HepG2 (cell line): ENCODE measurements around the gene WNT5B. TPM values are rescaled to one million over a fixed set of nuclear protein-coding genes. Genes with fewer than 3 reads are reported as not detected.
A peak's percentile ranks its signal among the peaks of the same experiment; 100 is the strongest.

Source experiments
- HMGA1 ChIP-seq: sonication (generic); formaldehyde crosslinking; conservative IDR thresholded peaks from 2 replicates; pipeline ENCODE4 v1.4.0; 2020; ENCODE audit warnings: missing genetic modification reagents
- PAX8 ChIP-seq: sonication (generic); formaldehyde crosslinking; IDR thresholded peaks from 2 replicates; pipeline ENCODE4 v1.8.0; 2022; ENCODE audit warnings: mild to moderate bottlenecking, missing genetic modification reagents, borderline replicate concordance
- SMAD9 ChIP-seq: sonication (generic); formaldehyde crosslinking; IDR thresholded peaks from 2 replicates; pipeline ENCODE4 v1.5.1; 2020; ENCODE audit warnings: mild to moderate bottlenecking, missing genetic modification reagents
- WIZ ChIP-seq: sonication (generic); formaldehyde crosslinking; IDR thresholded peaks from 2 replicates; pipeline ENCODE4 v1.5.1; 2020; ENCODE audit warnings: mild to moderate bottlenecking, missing genetic modification reagents
- ZEB1 ChIP-seq: IDR thresholded peaks from 2 replicates; pipeline ENCODE4 v1.6.1; 2012; ENCODE audit warnings: mild to moderate bottlenecking, low read depth, inconsistent platforms; ENCODE audit not compliant: insufficient replicate concordance
- ZNF776 ChIP-seq: sonication (generic); formaldehyde crosslinking; IDR thresholded peaks from 2 replicates; pipeline ENCODE4 v1.4.0; 2020; ENCODE audit warnings: mild to moderate bottlenecking, missing genetic modification reagents
- ZNF883 ChIP-seq: sonication (generic); formaldehyde crosslinking; IDR thresholded peaks from 2 replicates; pipeline ENCODE4 v1.5.1; 2020; ENCODE audit warnings: mild to moderate bottlenecking, missing genetic modification reagents; ENCODE audit errors: not compliant biosample characterization
- polyA plus RNA-seq, 8 experiments: library from polyadenylated mRNA; depleted of rRNA in 3 of 8; stranded (reverse) in 7 of 8; unstranded in 1 of 8; fragments of >200 nt; fragmentation: Illumina TruSeq in 4 of 8; extraction: Trizol in 4 of 8; gene quantifications; 2 replicates each; pipeline versions ENCODE4 v1.2.1 to v1.2.3, GENCODE V29; 2011 to 2016; ENCODE audit warnings: low read depth in 4 of 8, missing spikeins in 1 of 8, mixed read lengths in 1 of 8; ENCODE audit not compliant: insufficient read depth in 1 of 8
- total RNA-seq, 5 experiments: library from RNA; depleted of rRNA; stranded (reverse); fragments of >200 nt; fragmentation: Illumina TruSeq; extraction: Trizol; gene quantifications; 2 replicates each; pipeline ENCODE4 v1.2.3, GENCODE V29; 2016; ENCODE audit warnings: low read depth in 1 of 5
- TF ChIP-seq, protein P1 (sequence below): sonication (generic); formaldehyde crosslinking; IDR thresholded peaks from 2 replicates; pipeline ENCODE4 v1.4.0; 2020; ENCODE audit warnings: missing genetic modification reagents
- TF ChIP-seq, protein P2 (sequence below): sonication (generic); formaldehyde crosslinking; IDR thresholded peaks from 2 replicates; pipeline ENCODE4 v1.4.0; 2020; ENCODE audit warnings: mild to moderate bottlenecking, missing genetic modification reagents
- TF ChIP-seq, protein P3 (sequence below): IDR thresholded peaks from 2 replicates; pipeline ENCODE4 v1.6.1; 2016; ENCODE audit warnings: mild to moderate bottlenecking
- TF ChIP-seq, protein P4 (sequence below): sonication (generic); formaldehyde crosslinking; IDR thresholded peaks from 2 replicates; pipeline ENCODE4 v1.9.0; 2022; ENCODE audit warnings: missing genetic modification reagents, mild to moderate bottlenecking, borderline replicate concordance
- TF ChIP-seq, protein P5 (sequence below): sonication (generic); formaldehyde crosslinking; IDR thresholded peaks from 2 replicates; pipeline ENCODE4 v1.4.0; 2020; ENCODE audit warnings: missing genetic modification reagents
- TF ChIP-seq, protein P6 (sequence below): IDR thresholded peaks from 2 replicates; pipeline ENCODE4 v1.6.1; 2016; ENCODE audit warnings: missing biosample characterization, missing genetic modification reagents, low read depth
- TF ChIP-seq, protein P7 (sequence below): sonication (generic); formaldehyde crosslinking; IDR thresholded peaks from 2 replicates; pipeline ENCODE4 v1.8.1; 2023; ENCODE audit warnings: mild to moderate bottlenecking, missing genetic modification reagents

The WNT5B gene
- total and polyA plus RNA-seq, 2 of the 13 experiments (the other 11 are each of a cell fraction or from before 2014, with no cell fraction given): 0.04 TPM; not detected in 1

DNA sequence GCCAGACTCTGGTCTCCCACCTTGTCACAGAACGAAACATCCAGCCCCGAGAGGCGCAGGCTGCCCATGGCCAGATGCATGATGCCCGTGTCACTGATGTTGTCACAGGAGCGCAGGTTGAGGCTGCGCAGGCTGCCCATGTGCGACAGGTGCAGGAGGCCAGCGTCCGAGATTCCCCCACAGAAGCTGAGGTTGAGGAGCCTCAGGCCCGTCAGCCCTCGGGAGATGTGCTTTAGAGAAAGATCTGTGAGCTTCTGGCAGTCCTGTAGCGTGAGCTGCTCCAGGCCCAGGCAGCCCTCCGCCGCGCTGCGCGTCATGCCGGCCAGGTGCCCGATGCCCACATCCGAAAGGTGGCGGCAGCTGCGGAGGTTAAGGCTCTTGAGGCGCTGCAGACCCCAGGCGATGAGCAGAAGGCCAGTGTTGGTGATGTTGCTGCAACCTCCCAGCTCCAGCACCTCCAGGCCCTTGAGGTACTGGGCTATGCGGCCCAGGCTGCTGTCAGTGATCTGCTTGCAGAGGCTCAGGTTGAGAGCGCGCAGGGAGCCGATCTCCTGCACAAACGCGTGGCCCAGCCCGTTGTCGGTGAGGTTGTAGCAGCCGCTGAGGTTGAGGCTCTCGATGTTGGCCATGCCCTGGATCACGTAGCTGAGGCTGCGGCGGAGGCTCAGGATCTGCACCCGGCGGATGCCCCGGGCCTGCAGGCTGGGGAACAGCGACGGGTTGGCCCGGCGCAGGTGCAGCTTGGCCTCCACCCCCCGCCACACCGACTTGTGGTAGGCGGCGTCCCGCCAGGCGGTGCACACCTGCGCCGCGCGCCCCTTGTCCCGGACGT lies 35.6 kb upstream of the WNT5B start (continued):
- TF ChIP-seq, protein P1, sequence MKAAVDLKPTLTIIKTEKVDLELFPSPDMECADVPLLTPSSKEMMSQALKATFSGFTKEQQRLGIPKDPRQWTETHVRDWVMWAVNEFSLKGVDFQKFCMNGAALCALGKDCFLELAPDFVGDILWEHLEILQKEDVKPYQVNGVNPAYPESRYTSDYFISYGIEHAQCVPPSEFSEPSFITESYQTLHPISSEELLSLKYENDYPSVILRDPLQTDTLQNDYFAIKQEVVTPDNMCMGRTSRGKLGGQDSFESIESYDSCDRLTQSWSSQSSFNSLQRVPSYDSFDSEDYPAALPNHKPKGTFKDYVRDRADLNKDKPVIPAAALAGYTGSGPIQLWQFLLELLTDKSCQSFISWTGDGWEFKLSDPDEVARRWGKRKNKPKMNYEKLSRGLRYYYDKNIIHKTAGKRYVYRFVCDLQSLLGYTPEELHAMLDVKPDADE: no peak
- TF ChIP-seq ZNF776 (peak; percentile 52; the same call in 1 of the 2 replicates), SMAD9 (CRISPR knock-in tag) (no peak), HMGA1 (no peak), PAX8 (CRISPR knock-in tag) (0 out of 2 replicates have a peak, but pooled peaks have one; percentile 24), WIZ (CRISPR knock-in tag) (no peak), ZNF883 (CRISPR knock-in tag) (peak; percentile 57), ZEB1 (peak; percentile 78)
- TF ChIP-seq, protein P2, sequence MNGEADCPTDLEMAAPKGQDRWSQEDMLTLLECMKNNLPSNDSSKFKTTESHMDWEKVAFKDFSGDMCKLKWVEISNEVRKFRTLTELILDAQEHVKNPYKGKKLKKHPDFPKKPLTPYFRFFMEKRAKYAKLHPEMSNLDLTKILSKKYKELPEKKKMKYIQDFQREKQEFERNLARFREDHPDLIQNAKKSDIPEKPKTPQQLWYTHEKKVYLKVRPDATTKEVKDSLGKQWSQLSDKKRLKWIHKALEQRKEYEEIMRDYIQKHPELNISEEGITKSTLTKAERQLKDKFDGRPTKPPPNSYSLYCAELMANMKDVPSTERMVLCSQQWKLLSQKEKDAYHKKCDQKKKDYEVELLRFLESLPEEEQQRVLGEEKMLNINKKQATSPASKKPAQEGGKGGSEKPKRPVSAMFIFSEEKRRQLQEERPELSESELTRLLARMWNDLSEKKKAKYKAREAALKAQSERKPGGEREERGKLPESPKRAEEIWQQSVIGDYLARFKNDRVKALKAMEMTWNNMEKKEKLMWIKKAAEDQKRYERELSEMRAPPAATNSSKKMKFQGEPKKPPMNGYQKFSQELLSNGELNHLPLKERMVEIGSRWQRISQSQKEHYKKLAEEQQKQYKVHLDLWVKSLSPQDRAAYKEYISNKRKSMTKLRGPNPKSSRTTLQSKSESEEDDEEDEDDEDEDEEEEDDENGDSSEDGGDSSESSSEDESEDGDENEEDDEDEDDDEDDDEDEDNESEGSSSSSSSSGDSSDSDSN (CRISPR knock-in tag): peak; percentile 90
- TF ChIP-seq, protein P3, sequence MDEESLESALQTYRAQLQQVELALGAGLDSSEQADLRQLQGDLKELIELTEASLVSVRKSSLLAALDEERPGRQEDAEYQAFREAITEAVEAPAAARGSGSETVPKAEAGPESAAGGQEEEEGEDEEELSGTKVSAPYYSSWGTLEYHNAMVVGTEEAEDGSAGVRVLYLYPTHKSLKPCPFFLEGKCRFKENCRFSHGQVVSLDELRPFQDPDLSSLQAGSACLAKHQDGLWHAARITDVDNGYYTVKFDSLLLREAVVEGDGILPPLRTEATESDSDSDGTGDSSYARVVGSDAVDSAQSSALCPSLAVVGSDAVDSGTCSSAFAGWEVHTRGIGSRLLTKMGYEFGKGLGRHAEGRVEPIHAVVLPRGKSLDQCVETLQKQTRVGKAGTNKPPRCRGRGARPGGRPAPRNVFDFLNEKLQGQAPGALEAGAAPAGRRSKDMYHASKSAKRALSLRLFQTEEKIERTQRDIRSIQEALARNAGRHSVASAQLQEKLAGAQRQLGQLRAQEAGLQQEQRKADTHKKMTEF (CRISPR knock-in tag): peak; percentile 34; the same call in 1 of the 2 replicates
- TF ChIP-seq, protein P4, sequence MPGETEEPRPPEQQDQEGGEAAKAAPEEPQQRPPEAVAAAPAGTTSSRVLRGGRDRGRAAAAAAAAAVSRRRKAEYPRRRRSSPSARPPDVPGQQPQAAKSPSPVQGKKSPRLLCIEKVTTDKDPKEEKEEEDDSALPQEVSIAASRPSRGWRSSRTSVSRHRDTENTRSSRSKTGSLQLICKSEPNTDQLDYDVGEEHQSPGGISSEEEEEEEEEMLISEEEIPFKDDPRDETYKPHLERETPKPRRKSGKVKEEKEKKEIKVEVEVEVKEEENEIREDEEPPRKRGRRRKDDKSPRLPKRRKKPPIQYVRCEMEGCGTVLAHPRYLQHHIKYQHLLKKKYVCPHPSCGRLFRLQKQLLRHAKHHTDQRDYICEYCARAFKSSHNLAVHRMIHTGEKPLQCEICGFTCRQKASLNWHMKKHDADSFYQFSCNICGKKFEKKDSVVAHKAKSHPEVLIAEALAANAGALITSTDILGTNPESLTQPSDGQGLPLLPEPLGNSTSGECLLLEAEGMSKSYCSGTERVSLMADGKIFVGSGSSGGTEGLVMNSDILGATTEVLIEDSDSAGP: peak; percentile 25; the same call in 1 of the 2 replicates
- TF ChIP-seq, protein P5, sequence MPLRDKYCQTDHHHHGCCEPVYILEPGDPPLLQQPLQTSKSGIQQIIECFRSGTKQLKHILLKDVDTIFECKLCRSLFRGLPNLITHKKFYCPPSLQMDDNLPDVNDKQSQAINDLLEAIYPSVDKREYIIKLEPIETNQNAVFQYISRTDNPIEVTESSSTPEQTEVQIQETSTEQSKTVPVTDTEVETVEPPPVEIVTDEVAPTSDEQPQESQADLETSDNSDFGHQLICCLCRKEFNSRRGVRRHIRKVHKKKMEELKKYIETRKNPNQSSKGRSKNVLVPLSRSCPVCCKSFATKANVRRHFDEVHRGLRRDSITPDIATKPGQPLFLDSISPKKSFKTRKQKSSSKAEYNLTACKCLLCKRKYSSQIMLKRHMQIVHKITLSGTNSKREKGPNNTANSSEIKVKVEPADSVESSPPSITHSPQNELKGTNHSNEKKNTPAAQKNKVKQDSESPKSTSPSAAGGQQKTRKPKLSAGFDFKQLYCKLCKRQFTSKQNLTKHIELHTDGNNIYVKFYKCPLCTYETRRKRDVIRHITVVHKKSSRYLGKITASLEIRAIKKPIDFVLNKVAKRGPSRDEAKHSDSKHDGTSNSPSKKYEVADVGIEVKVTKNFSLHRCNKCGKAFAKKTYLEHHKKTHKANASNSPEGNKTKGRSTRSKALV (CRISPR knock-in tag): peak; percentile 49; the same call in 1 of the 2 replicates
- TF ChIP-seq, protein P6, sequence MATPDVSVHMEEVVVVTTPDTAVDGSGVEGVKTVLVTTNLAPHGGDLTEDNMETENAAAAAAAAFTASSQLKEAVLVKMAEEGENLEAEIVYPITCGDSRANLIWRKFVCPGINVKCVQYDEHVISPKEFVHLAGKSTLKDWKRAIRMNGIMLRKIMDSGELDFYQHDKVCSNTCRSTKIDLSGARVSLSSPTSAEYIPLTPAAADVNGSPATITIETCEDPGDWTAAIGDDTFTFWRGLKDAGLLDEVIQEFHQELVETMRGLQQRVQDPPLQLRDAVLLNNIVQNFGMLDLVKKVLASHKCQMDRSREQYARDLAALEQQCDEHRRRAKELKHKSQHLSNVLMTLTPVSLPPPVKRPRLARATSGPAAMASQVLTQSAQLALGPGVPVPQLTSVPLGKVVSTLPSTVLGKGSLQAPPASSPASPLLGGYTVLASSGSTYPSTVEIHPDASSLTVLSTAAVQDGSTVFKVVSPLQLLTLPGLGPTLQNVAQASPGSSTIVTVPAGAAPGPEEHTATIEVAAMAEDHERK (CRISPR knock-in tag): no peak
- TF ChIP-seq, protein P7, sequence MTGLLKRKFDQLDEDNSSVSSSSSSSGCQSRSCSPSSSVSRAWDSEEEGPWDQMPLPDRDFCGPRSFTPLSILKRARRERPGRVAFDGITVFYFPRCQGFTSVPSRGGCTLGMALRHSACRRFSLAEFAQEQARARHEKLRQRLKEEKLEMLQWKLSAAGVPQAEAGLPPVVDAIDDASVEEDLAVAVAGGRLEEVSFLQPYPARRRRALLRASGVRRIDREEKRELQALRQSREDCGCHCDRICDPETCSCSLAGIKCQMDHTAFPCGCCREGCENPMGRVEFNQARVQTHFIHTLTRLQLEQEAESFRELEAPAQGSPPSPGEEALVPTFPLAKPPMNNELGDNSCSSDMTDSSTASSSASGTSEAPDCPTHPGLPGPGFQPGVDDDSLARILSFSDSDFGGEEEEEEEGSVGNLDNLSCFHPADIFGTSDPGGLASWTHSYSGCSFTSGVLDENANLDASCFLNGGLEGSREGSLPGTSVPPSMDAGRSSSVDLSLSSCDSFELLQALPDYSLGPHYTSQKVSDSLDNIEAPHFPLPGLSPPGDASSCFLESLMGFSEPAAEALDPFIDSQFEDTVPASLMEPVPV: peak; percentile 82; the same call in 1 of the 2 replicates
